ENCODE data around the gene LIPA.
"Not testable (repeated sequence)": the region's sequence is repeated elsewhere in the genome, so short reads cannot be mapped to it uniquely, and the experiment has no call there.

LIPA gene

DNA sequence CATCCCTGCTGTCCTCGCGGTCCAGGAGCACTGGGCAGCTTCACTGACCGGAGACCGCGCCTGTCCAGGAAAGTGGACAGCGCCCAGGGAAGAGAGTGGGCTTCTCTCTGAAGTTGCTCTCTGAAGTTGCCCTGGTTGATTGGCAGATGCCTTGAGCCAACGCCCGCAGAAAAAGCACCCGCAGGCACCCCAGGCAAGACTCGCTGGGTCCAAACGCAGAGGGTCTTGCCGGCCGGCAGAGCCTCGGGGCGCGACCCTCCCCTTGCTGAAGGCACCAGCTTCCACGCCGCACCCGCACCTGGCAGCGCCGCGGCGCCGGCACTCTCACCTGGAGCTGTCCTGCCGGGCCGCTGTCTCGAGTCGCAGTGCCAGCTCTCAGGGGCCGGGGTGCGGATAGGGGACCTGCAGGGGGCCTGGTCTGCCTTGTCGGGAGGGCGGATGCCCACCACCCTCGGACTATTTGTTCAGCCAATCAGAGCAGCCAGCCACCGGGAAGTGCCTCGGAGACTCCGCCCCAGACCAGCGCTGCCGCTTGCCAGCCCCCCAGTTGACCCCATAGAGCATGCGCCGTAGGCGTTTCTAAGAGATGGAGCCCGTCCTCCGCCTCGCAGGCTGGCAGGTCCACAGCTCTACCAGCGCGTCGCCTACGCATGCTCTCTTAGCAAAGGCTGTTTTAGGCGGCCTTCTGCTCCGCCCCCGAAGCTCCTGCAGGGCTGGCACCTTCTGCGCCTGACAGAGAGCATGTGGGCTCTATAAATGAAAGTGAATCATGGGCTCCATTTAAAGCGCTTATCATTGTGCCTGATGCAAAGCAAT lies at the start of gene LIPA:
TSS of gene LIPA (minus strand) at position 367 of the 816 bp plus-strand sequence. CDS start 4,127 bp downstream, outside the sequence.
- DNase-seq (ENCODE audit: low read depth in 2 of 2) = peak; percentile 94

DNA sequence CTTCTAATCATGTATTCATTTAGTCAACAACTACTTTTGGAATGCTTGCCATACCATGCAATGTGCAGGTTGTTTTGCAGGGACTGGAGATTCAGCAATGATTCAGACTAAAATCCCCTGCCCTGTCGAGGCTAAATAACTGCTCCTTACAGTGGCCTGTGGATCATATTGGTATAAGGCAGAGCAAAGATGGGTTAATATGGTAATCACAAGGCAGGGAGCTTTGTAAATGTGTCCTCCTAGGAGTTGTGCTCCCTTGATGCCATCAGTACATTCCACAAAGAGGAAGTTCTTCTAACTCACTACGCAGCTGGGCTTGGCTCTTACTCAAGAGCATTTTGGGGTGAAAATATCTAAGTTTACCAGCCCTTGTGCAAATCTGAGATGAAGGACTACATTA lies 49.7 kb upstream of the LIPA start:
- DNase-seq (ENCODE audit: low read depth in 2 of 2) = no peak

DNA sequence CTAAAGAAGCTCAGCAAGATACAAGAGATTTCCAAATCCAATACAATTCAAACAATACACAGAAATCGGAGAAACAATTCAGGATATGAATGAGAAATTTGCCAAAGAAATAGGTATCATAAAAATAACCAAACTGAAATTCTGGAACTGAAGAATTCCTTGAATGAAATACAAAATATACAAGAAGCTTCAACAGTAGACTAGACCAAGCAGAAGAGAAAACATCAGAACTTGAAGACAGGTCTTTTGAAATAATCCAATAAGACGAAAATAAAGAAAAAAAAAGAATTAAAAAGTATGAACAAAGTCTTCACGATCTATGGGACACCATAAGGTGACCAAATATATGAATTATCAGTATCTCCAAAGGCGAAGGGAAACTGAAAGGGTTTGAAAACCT lies 47.5 kb upstream of the LIPA start:
- DNase-seq (ENCODE audit: low read depth in 2 of 2) = no peak

DNA sequence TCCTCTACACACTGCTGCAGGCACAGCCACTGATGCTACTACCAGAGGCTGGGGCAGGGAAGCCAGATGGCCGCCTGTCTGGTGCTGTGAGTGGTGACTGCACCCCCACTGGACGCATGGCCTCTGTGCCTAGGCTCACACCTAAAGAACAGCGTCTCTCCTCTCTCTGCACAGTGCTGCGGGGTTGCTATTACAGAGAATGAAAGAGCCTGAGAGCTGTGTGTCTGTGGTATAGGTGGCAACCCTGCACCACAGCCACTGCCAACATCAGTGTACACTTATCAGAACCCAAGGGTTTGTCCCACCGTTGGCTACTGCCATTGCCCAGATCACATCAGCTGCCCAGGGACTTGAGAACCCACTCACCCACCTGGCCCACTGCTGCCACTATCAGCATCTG lies 46.2 kb upstream of the LIPA start:
- DNase-seq (ENCODE audit: low read depth in 2 of 2) = no peak

DNA sequence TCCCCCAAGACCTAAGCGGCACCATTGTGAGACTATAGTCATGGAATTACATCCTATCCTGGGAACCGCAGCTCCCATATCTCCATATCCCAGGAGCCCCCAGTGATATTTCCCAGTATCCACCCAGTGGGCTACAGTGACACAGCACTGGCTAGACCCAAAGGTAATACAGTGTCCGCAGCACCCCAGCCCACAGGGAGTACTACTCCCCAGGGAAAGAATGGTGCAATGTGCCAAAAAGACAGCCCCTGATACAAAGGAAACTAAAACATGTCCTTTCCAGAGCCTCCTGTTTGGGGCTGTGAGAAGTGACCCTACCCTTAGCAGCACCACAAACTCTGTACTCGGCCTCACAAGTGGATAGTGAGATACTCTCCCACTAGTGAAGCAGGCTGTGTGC lies 45.8 kb upstream of the LIPA start:
- DNase-seq (ENCODE audit: low read depth in 2 of 2) = no peak

DNA sequence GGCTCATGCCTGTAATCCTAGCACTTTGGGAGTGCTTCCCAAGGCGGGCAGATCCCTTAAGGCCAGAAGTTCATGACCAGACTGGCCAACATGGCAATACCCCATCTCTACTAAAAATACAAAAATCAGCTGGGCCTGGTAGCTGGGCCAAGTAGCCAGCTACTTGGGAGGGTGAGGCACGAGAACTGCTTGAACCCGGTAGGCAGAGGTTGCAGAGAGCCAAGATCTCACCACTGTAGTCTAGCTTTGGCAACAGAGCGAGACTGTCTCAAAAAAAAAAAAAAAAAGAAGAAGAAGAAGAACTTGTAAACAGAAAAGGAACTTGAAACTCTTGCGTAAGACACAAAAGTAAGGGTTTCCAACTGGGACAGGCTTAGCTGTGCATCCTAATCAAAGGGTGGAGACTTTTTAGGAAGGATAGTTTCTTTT lies 44.7 kb upstream of the LIPA start:
- no peak for DNase-seq (ENCODE audit: low read depth in 2 of 2)

DNA sequence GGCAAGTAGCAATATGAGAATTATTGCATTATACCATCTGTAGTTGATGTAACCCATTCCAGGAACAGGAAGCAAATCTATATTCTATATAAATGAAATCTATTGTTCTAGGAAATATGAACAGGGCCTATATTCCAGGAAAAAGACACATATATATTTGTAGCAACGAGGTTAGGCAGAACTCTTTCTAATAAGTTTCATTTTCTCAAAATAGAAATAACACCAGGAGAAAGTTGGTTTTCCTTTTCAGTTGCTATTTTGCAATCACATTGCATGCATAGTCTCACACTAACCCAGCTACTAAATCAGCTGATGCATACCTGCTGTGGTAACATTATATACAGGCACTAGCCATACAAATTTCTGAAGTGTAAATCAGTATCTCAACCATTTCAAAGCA lies 44.0 kb upstream of the LIPA start:
- no peak for DNase-seq (ENCODE audit: low read depth in 2 of 2)

DNA sequence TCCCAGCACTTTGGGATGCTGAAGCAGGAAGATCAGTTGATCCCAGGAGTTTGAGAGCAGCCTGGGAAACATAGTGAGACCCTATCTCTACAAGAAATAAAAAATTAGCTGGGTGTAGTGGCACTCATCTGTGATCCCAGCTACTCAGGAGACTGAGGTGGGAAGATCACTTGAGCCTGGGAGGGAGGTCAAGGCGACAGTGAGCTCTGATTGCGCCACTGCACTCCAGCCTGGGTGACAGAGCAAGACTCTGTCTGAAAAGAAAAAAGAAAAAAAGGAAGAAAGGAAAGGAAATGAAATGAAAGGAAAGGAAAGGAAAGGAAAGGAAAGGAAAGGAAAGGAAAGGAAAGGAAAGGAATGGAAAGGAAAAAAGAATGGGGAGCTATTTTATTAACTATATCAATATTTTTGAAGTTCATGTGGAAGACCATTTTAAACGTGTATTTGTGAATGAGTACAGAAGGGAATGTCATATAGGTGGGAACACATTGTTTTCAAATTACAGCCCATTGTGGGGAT lies 43.2 kb upstream of the LIPA start:
- DNase-seq (ENCODE audit: low read depth in 2 of 2) = no peak

DNA sequence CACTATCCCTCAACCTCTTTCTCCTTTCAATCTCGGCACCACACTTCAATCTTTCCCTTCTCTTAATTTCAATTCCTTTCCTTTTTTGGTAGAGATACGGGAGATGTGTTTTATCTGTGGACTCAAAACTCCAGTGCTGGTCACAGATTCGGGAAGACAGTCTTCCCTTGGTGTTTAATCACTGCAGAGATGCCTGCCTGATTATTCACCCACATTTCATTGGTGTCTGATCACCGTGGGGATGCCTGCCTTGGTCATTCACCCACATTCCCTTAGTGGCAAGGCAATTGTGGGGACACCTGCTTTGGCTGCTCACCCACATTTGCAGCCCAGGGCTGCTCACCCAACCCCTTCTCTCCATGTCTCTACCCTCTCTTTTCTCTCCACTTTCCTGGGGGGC lies 33.7 kb upstream of the LIPA start:
- DNase-seq (ENCODE audit: low read depth in 2 of 2) = not testable (repeated sequence)

DNA sequence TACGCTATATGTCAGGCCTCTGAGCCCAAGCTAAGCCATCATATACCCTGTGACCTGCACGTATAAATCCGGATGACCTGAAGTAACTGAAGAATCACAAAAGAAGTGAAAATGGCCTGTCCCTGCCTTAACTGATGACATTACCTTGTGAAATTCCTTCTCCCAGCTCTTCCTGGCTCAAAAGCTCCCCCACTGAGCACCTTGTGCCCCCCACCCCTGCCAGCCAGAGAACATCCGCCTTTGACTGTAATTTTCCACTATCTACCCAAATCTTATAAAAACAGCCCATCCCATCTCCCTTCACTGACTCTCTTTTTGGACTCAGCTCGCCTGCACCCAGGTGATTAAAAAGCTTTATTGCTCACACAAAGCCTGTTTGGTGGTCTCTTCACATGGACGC lies 33.1 kb upstream of the LIPA start:
- DNase-seq (ENCODE audit: low read depth in 2 of 2) = not testable (repeated sequence)

DNA sequence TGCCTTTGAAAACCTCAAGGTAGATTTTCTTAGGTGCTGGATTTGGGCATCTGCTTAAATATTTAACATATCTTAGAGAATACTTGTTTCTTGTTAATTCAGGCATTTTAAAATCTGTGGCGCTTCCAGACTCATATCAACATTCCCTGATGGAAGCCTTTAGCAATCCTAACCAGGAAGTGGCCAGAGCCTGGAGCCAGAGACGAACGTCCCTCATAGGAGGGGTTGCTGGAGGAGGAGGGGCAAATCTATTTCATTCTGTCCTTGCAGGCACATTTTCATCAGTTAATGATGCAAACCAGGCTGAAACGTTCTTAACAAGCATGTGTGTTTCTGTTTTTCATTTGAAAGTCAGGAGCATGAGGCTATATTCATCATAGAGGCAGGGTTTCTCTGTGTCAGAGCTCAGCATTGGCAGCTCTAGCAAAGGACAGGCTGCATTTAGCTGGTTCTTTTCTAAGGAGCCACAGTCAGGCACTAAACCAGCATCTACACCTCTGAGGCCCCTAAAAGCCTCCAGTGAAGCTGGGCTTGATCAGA lies 32.4 kb upstream of the LIPA start:
- DNase-seq (ENCODE audit: low read depth in 2 of 2) = no peak

DNA sequence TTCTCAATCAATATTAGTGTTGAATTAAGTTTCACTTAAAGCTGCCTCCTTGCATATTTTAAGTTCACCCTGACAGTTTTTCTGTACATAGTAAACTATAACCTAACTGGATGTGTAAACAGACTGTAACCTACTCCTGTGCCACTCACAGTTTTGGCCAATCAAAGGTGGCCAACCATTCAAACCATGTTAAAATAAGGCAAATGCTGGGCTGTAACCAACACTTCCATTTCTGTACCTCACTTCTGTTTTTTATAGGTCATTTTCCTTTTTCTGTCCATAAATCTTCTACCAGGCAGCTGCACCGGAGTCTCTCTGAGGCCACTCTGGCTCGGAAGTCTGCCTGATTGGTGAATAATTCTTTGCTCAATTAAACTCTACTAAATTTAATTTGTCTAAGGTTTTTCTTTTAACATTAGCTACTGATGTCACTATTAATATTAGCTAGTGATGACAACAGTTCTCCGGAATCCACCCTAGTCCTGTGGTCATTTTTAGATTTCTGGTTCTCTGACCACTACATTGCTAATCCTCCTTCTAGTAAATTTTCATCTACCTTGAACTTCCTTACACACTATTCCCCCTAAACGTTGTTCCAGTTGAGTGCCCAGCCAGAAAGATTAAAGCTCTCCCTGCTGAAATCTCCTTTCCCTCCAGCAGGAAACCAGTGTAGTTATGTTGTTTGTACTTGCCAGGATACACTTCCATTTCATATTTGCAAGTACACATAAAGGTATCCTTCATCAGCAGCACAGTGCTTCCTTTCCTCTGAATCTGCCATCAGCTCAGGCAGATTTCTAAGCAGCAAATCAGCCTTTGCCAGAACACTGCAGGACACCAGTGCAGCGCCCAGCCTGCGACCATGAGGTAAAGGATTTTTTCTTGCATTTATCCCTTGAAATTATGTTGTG lies 31.7 kb upstream of the LIPA start:
- DNase-seq (ENCODE audit: low read depth in 2 of 2) = no peak

DNA sequence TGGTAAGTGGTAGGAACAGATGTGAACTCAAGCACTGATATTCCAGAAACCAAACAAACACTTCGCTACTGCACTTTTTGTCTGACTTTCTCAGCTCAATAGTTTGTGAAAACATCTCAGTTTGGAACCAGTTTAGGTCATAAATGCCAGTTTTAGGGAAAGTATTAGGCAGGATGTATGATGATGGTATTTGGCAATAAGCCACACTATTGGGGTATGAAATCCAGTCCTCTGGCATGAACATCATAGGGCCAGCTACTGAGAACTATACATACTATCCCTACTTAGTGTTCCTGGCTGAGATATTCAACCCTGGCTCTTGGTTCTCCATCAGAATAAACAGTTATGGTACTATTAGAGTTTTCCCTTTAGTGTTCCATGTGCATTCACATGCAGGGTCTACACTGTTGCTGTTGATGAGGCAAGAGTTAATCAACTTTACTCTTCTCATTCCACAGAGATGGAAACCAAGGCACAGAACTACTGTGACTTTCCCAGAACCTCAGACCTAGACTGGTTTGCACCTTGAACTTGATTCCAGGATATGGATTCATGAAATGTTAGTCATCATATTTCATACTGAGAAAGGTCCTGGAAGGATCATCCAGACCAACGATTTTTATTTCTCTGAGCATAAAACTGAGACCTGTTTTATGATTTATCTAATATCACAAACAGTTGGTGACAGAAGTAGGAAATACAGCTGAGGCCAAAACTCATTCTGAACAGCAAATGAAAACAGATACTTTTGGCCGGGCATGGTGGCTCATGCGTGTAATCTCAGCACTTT lies 30.2 kb upstream of the LIPA start:
- no peak for DNase-seq (ENCODE audit: low read depth in 2 of 2)

DNA sequence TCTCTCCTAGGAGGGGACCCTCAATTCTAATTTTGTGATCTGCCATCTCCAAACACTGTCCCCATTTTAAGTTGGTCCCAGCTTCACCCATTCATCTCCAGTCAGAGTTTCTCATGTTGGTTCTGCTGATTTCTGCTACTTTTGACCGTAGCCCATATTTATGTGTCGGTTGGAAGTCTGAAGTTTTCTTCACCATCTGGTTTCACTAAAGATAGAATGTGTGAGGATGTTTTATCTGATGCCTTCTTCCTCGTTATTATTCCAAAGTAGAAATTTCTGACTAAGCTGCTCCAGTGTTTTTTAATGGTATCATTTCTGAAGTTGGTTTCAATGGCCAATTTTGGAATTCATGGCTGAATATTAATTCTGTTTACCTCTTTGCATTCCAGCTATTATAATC lies 28.9 kb upstream of the LIPA start:
- DNase-seq (ENCODE audit: low read depth in 2 of 2) = no peak

DNA sequence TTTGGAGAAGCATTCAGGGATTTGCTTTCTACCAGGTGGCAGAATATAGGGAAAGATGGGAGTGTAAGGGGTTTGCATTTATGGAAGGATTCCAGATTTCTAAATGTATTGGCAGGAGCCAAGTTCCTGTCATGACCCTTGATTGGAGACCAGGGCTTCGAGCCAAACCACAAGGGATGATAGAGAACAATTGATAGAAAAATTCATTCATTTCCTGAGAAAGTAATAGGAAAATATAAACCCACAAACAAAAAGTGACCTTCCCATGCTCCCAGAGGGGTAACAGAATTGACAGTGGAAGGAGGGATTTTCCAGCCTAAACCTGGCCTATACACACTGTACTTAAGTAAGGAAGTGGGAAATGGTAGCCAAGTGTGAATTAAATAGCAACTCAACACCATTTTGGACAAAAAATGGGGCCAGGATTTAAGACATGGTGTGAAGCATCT lies 27.9 kb upstream of the LIPA start:
- DNase-seq (ENCODE audit: low read depth in 2 of 2) = no peak

DNA sequence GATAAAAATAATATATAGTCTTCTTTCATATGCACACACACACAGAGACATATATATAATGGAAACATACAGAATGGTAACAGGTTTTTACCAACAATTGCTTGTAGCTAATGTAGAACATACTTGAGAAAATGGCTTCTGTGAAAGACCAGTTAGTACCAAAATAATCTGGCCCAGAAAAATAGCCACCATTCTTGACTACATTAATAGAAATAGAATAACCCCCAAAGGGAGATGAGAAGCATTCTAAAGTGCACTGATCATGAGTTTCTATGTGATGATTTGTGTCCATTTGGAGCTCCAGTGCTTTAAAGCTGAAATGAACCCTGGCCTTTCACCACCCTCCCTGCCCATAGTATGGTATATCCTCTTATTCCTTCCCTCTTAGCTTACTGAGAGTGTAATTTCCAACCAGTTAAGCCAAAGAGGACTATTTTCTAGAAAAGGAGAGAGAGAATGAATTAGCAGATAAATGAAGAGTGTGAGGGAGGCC lies 27.4 kb upstream of the LIPA start:
- DNase-seq (ENCODE audit: low read depth in 2 of 2) = no peak

DNA sequence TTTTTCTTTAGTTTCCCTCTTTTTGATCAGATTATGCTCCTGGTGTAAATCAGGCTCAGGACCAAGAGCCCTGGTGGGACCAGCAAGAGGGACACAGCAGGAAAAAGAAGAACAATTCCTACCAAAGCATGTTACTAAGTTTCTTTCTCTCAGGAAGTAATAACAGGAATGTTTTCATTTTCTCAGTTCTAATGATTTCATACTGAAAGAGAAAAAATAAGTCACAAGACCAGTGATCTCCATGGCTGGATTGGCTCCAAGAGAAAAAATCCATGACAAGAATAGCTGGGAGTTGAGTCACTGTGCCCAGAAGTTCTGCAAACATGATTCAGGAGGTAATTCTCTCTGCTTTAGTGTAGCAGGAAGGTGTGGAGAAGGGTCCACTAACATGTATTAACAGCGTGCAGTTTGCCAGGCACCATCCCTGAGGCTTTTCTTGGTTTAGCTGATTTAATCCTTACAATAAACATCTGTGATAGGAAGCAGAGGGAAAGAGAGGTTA lies 26.5 kb upstream of the LIPA start:
- DNase-seq (ENCODE audit: low read depth in 2 of 2) = no peak

DNA sequence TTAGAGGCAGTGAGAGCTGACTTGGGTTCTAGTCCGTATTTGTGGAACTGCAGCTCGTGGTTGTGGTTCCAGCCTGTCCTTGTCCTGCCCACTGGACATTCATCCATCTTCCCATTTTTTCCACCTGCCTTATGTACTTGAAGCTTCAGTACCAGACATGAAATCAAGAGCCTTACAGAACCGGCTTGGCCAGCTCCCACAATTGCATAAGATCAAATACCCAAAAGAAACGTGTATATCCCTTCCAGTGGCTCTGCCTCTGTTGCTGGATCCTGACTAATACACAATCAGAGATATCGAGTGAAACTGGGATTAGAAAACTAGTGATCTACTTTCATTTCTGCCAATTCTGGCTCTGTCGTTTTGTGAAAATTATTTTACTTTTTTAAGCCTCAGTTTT lies 23.8 kb upstream of the LIPA start:
- no peak for DNase-seq (ENCODE audit: low read depth in 2 of 2)

DNA sequence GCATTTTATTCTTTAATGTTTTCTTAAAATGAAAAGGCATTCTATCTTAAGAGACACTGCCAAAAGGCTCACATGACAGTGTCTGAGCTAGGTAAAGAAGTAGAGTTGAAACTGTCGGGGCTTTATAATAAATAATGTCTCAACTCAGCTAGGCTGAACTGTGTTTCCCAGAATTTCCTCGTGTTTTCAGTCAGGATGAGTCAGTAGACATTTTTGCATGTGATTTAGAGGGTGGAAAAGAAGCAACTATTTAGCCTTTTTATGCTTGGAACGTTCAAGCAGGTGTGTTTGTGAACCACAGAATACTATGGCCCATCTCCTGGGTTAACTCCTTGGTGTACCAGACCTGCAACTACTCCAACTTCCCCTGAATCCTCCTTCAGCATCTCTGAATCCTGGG lies 23.4 kb upstream of the LIPA start:
- no peak for DNase-seq (ENCODE audit: low read depth in 2 of 2)

DNA sequence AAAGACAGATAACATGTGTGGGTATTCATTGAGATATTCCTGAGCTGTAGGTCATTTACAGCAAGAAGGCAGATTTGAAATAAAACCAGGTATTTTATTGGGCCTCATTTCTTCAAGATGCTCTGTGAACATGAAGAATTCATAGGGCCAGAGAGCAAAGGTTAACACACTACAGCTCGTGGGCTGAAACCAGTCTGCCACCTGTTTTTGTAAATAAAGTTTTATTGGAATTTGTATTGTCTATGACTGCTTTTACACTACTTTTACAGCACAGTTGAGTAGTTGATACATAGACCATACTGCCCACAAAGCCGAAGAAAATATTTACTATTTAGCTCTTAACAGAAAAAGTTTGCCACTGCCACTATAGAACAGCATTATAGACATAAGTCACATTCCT lies 22.1 kb upstream of the LIPA start:
- DNase-seq (ENCODE audit: low read depth in 2 of 2) = no peak

DNA sequence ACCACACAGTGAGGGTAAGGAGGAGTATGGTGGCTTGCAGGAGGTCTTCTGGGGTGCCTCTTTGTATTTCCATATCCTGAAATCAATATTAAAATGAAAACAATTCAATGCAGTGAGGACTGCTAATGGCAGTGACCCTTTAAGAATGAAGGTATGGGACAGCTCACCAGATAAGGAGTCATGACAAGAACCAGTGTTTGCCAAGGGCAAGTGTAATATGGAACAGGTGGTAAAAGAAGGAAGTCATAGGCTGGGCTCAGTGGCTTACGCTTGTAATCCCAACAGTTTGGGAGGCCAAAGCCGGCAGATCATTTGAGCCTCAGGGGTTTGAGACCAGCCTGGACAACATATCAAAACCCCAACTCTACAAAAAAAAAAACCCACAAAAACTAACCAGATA lies 20.0 kb upstream of the LIPA start:
- no peak for DNase-seq (ENCODE audit: low read depth in 2 of 2)
